EH (cell line): ENCODE measurements around the gene YIPF2.
A peak's percentile ranks its signal among the peaks of the same experiment; 100 is the strongest.

ENCODE experiments used
- DNase-seq: peaks from one replicate; pipeline ENCODE4 v3.0.0-alpha.2; 2015; ENCODE audit warnings: low read depth

YIPF2 gene

GRCh38 chr19:10874024-10874423 is 54.4 kb downstream of the YIPF2 start:
- no peak for DNase-seq

DNA sequence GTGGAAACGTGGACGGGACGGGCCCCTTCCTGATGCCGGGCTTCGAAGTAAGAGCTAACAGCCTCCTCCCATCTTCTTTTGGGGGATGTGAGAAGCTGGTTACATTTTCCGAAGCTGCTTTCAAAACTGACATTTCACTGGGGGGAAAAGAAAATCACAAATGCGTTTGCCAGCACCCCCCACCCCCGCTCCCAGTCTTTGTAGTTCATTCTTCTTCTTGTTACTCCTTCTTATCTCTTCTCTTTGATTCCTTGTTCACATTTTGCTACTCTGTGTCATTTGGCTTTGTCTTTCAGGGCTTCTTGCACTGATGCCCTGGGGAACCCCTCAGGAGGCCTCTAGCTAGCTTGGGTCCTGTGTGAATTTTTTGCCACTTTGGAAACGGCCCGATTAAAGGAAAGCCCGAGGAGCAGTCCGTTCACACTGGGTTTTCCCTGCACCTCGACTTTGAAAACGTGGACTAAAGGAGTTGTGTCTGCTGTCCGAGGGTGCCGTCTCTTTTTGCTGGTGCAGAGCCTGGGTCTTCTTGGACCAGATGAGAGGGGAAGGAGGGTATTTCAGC is 55.8 kb downstream of the YIPF2 start:
- peak; percentile 32 for DNase-seq
